Measurements from ENCODE around the gene RBMS1. TPM values are rescaled to one million over a fixed set of nuclear protein-coding genes. Genes with fewer than 3 reads are reported as not detected.

The RBMS1 gene
- total and polyA plus RNA-seq, 7 donors: 8.4 to 43.2 (median 24.1) TPM

DNA sequence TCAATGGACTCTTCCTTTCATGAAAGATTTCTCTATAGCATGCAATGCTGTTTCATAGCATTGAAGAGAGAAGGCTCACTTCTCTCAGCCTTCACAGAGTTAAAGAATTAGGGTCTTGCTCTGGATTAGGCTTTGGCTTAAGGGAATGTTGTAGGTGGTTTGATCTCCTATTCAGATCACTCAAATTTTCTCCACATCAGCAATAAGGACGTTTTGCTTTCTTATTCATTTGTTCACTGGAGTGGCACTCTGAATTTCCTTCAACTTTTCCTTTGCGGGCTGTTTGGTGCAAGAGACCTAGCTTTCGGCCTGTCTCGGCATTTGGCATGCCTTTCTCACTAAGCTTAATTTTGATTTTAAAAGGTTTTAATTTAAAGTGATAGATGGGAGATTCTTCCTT is 131.6 kb downstream of the RBMS1 start:
- DNase-seq (no peak), ATAC-seq (no peak)
- Histone ChIP-seq H3K36me3 (ENCODE audit: insufficient read depth in 1 of 2, low read depth in 1 of 2) (peaks cover 0 to 4% of the 10 kb centered on the region in 2 donors), H3K4me1 (peaks cover 54% of the 10 kb centered on the region), H3K27me3 (ENCODE audit: insufficient read depth in 3 of 3, low read length in 2 of 3) (no peaks in the 10 kb centered on the region), H3K4me3 (no peak overlapping the region), H3K9me3 (peaks cover under 1% of the 10 kb centered on the region), H3K27ac (no peak overlapping the region)
- TF ChIP-seq, protein P1, sequence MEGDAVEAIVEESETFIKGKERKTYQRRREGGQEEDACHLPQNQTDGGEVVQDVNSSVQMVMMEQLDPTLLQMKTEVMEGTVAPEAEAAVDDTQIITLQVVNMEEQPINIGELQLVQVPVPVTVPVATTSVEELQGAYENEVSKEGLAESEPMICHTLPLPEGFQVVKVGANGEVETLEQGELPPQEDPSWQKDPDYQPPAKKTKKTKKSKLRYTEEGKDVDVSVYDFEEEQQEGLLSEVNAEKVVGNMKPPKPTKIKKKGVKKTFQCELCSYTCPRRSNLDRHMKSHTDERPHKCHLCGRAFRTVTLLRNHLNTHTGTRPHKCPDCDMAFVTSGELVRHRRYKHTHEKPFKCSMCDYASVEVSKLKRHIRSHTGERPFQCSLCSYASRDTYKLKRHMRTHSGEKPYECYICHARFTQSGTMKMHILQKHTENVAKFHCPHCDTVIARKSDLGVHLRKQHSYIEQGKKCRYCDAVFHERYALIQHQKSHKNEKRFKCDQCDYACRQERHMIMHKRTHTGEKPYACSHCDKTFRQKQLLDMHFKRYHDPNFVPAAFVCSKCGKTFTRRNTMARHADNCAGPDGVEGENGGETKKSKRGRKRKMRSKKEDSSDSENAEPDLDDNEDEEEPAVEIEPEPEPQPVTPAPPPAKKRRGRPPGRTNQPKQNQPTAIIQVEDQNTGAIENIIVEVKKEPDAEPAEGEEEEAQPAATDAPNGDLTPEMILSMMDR (IDR thresholded peaks at IDR 0.05): no peak
- intact Hi-C loops (cut with DNase I): no loop called here
- WGBS, 3 donors: 62 to 77% (median 70%) methylated on average over 4 of the region's 4 CpGs

GRCh38 chr2:160360089-160360757 is 133.4 kb downstream of the RBMS1 start:
- WGBS, 3 donors: 69 to 83% (median 77%) methylated on average over 5 of the region's 5 CpGs
- H3K36me3 ChIP-seq (ENCODE audit: insufficient read depth in 1 of 2, low read depth in 1 of 2): no peaks in the 10 kb centered on the region
- no peak for DNase-seq
- no peaks in the 10 kb centered on the region for H3K27me3 ChIP-seq (ENCODE audit: insufficient read depth in 3 of 3, low read length in 2 of 3)
- TF ChIP-seq, protein P1 (IDR thresholded peaks at IDR 0.05): no peak
- no peak overlapping the region for H3K27ac ChIP-seq
- peaks cover 6% of the 10 kb centered on the region for H3K9me3 ChIP-seq
- no peak overlapping the region for H3K4me3 ChIP-seq
- no peak for ATAC-seq
- intact Hi-C loops (cut with DNase I): no loop called here
- H3K4me1 ChIP-seq: peaks cover 44% of the 10 kb centered on the region

DNA sequence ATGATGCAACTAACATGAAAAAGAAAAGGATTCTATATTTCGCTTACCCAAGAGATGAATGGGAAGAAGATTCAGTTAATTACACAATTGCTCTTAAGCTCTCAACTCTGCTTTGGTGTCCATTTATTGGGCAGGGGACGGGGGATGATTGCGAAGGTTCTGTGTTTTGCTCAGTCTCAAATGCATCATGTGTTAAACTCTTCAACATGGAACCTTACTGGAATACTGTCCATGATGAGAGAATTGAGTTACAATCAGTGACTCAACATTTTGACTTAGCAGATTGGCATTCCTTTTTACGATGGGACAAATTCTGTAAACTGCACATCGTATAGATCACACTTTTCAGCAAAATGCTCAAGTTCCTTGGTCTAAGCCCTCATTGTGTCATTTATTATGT is 135.6 kb downstream of the RBMS1 start:
- Histone ChIP-seq H3K27me3 (ENCODE audit: insufficient read depth in 3 of 3, low read length in 2 of 3) (no peaks in the 10 kb centered on the region), H3K4me3 (no peak overlapping the region), H3K9me3 (peaks cover 6% of the 10 kb centered on the region), H3K27ac (no peak overlapping the region), H3K4me1 (peaks cover 46% of the 10 kb centered on the region), H3K36me3 (ENCODE audit: insufficient read depth in 1 of 2, low read depth in 1 of 2) (no peaks in the 10 kb centered on the region)
- TF ChIP-seq, protein P1 (IDR thresholded peaks at IDR 0.05): no peak
- DNase-seq (no peak), ATAC-seq (peak in 1 of 4 donors; percentile 24)
- 74 to 79% (median 76%) methylated on average over 5 of the region's 5 CpGs for WGBS, 3 donors
- intact Hi-C loops (cut with DNase I): no loop called here

- H3K27ac ChIP-seq: no peak overlapping the region
- H3K36me3 ChIP-seq (ENCODE audit: insufficient read depth in 1 of 2, low read depth in 1 of 2): no peaks in the 10 kb centered on the region
- H3K27me3 ChIP-seq (ENCODE audit: insufficient read depth in 3 of 3, low read length in 2 of 3): no peaks in the 10 kb centered on the region
- no peak for DNase-seq
- H3K9me3 ChIP-seq: peaks cover 6% of the 10 kb centered on the region
- no peak overlapping the region for H3K4me3 ChIP-seq
- ATAC-seq: no peak
- 68 to 88% (median 81%) methylated on average over 1 of the region's 1 CpG for WGBS, 3 donors
- TF ChIP-seq, protein P1 (IDR thresholded peaks at IDR 0.05): no peak
- peaks cover 62% of the 10 kb centered on the region for H3K4me1 ChIP-seq
- intact Hi-C loops (cut with DNase I): no loop called here
These were observed 137.1 kb downstream of the RBMS1 start for GRCh38 chr2:160356485-160356884.

DNA sequence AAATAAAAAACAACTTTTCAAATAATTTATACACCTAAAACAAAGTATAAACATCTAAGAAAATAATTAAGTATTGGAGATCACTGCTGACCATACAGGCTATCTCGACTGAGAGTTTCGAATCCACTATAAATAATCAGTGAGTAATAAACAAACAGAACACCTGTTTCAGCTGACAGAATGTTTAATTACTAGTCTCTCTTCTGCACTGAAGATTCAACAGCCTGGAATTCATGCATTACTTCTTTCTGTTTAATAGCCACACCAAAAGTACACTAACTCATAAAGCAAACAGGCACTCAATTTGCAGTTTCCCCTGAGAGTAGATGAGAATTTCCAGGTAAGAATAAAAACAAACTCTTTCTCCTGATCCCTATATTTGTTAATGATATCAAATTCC is 138.5 kb downstream of the RBMS1 start:
- peaks cover 60% of the 10 kb centered on the region for H3K4me1 ChIP-seq
- TF ChIP-seq, protein P1 (IDR thresholded peaks at IDR 0.05): no peak
- peak overlapping the region; percentile 72 for H3K27ac ChIP-seq
- 30 to 43% (median 34%) methylated on average over 2 of the region's 2 CpGs for WGBS, 3 donors
- peak overlapping the region; percentile 37 for H3K4me3 ChIP-seq
- ATAC-seq: peak; percentile 77 to 94 (median 88)
- peaks cover 6% of the 10 kb centered on the region for H3K9me3 ChIP-seq
- intact Hi-C loops (cut with DNase I): no loop called here
- no peaks in the 10 kb centered on the region for H3K36me3 ChIP-seq (ENCODE audit: insufficient read depth in 1 of 2, low read depth in 1 of 2)
- H3K27me3 ChIP-seq (ENCODE audit: insufficient read depth in 3 of 3, low read length in 2 of 3): no peaks in the 10 kb centered on the region
- no peak for DNase-seq
